Subcutaneous adipose tissue (tissue), 4 donors: ENCODE results near the gene PRKRIP1. TPM values are rescaled to one million over a fixed set of nuclear protein-coding genes. Genes with fewer than 3 reads are reported as not detected.

Experiments used
- total RNA-seq, 4 donors: library from RNA; depleted of rRNA; stranded (reverse); fragments of >200 nt; gene quantifications; one replicate each; pipeline ENCODE4 v1.1.0, GENCODE V29; 2016
- TF ChIP-seq, protein P1 (sequence below): fragments of 450-650 bp; IDR thresholded peaks from one replicate; pipeline ENCODE4 v1.5.1; 2016; ENCODE audit warnings: low read depth, mild to moderate bottlenecking, control low read depth, antibody characterized with exemption, moderate library complexity

PRKRIP1 gene
- total RNA-seq, 4 donors from 2014 or later = 14.3 to 39.7 (median 21.9) TPM

DNA sequence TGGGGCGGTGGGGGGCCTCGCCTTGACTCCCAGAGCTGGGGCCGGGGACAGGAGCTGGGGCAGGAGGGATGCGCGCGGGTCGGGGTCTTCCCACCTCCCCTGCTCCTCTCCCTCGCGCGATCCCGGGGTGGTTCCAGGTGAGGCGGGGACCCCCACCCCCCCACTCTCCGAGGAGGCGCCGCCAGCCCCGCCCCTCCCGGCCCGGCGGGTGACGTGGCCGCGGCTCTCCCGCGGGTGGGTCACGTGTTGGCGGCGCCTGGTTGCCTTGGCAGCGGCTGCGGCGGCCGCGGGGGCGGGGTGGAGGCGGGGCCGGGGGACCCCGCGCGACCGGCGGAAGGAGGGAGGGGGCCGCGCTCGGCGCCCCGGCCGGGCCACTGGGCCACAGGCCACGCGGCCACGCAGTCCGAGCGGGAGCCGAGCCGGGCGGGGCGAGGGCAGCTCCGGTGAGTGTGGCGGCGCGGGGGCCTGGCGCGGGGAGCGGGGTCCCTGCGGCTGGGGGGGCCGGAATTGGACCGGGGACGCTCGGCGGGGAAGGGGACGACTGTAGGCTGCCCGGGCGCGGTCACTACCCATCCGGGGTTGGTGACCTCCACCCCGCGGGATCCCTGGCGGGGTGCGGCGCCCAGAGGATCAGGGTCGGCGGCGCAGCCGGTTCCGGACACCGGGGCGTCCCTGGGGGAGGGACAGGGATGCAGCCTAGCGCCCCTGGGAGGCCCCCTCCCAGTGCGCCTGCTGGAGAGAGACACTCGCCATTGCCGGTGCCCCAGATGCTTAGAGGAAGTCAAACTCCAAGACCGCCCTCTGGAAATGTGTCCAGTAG is 37.3 kb downstream of the PRKRIP1 start, which contains the start of gene ORAI2:
TSS of gene ORAI2 (plus strand) at position 357 of the 820 bp plus-strand sequence. CDS start 5,382 bp downstream, outside the sequence.
- TF ChIP-seq, protein P1, sequence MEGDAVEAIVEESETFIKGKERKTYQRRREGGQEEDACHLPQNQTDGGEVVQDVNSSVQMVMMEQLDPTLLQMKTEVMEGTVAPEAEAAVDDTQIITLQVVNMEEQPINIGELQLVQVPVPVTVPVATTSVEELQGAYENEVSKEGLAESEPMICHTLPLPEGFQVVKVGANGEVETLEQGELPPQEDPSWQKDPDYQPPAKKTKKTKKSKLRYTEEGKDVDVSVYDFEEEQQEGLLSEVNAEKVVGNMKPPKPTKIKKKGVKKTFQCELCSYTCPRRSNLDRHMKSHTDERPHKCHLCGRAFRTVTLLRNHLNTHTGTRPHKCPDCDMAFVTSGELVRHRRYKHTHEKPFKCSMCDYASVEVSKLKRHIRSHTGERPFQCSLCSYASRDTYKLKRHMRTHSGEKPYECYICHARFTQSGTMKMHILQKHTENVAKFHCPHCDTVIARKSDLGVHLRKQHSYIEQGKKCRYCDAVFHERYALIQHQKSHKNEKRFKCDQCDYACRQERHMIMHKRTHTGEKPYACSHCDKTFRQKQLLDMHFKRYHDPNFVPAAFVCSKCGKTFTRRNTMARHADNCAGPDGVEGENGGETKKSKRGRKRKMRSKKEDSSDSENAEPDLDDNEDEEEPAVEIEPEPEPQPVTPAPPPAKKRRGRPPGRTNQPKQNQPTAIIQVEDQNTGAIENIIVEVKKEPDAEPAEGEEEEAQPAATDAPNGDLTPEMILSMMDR = no peak

DNA sequence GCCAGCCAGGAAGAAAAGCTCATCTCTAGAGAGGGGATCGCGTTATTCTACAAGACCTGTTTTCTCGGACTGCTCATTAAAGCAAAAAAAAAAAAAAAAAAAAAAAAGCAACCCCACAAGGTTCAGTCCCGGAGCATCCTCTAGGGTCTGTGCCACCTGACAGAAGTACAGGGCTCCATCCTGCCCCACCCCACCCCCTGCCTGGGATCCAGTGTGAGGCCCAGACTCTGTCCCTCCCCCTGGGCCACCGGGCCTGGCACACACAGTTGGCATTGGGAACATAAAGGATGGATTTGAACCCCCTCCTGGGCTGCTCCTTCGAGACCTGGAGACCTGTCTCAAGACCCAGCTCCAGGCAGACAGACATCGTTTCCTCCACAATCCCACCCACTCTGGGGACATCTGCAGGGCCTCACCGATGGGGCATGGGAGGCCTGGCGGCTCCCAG is 37.9 kb downstream of the PRKRIP1 start:
- TF ChIP-seq, protein P1 = no peak

DNA sequence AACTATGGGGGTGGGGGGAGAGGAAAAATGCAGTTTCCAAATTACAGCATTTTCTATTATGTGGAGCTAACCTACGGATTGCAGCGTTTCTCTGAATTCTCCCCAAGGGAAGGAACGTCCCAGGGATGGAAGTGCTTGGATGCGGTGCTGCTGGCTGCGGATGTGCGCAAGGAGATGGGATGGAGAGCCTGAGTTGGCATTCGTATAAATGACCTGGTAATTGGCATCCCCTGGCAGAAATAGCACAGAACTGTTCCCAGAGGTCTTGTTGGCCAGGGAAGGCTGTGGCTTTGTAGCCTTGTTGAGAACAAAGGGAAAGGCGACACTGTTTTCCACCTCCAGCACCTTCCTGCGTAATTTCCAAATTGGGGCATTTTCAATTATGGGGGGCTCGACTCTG is 40.0 kb downstream of the PRKRIP1 start:
- TF ChIP-seq, protein P1 = no peak

DNA sequence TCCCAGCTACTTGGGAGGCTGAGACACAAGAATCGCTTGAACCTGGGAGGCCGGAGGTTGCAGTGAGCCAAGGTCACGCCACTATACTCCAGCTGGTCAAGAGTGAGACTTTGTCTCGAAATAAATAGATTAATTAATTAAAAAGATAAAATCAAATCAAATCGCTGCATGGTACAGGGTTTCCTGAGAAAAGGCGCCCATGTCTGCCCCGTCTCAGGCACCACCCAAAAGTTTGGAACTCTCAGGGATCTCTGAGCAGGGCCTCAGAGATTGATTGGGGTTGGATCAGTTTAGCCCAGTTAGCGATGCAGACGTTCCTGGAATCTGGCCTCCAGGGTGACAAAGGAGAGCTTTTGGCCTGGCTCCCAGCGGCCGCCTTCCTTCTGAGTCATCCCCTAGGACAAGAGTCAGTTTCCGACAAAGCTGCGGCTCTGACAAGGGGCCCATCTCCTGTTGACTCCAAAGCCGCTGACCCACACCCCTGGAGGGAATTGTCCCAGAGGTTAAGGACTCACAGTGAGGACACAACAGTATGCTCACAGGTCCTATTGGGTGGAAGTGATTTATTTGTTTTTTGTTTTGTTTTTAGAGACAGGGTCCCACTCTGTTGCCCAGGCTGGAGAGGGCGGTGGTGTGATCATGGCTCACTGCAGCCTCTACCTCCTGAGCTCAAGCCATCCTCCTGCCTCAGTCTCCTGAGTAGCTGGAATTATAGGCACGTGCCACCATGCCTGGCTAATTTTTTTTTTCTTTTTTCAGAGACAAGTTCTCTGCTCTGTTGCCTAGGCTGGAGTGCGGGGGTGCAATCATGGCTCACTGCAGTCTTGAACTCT is 44.0 kb downstream of the PRKRIP1 start:
- TF ChIP-seq, protein P1 = no peak

DNA sequence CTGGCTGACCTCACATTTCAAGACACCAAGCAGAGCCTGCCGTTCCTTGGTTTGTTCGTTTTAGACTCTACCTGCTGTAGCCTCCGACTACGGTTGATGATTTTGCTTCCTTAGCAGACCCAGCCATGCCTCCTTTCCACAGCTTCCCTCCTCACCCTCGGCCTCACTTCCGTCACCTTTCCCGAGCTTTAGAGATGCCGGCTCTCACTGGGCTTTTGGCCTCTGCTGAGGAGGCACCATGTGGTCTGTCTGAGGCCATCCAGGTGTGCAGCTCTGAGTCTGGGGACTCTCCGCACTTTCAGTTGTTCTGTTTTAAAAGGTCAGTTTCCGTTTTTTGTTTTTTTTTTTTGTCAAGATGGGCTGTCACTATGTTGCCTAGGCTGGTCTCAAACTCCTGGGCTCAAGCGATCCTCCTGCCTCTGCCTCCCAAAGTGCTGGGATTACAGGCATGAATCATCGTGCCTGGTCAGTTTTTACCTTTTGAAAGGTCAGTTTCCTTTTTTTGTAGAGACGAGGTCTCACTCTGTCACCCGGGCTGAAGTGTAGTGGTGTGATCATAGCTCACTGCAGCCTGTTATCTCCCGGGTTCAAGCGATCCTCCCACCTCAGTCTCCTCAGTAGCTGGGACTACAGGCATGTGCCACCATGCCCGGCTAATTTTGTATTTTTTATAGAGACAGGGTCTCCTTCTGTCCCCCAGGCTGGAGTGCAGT is 49.0 kb downstream of the PRKRIP1 start:
- TF ChIP-seq, protein P1 = no peak

DNA sequence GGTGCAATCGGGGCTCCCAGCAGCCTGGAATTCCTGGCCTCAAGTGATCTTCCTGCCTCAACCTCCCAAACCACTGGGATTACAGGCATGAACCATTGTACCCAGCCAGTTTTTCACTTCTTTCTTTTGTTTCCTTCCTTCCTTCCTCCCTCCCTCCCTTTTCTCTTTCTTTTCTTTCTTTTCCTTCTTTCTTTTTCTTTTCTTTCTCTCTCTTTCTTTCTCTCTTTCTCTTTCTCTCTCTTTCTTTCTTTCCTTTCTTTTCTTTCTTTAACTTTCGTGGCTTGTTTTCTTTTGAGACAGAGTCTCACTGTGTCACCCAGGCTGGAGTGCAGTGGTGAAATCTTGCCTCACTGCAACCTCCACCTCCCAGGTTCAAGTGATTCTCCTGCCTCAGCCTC is 49.5 kb downstream of the PRKRIP1 start:
- TF ChIP-seq, protein P1 = no peak
